HL-60 (cell line): Measurements from ENCODE around the gene DENND1A.

ENCODE experiments used
- CTCF ChIP-seq: IDR thresholded peaks from one replicate; pipeline ENCODE4 v1.5.1; 2011; ENCODE audit warnings: low read length, control low read depth, inconsistent platforms; ENCODE audit not compliant: insufficient read depth
- POLR2AphosphoS5 ChIP-seq: IDR thresholded peaks from 2 replicates; pipeline ENCODE4 v1.6.1; 2012; ENCODE audit warnings: low read depth
- REST ChIP-seq: IDR thresholded peaks from 2 replicates; pipeline ENCODE4 v1.6.1; 2012; ENCODE audit warnings: low read depth; ENCODE audit not compliant: insufficient replicate concordance

GRCh38 chr9:123437201-123437600 lies 492.7 kb downstream of the DENND1A start:
- TF ChIP-seq CTCF (no peak), REST (no peak), POLR2AphosphoS5 (no peak)
